ENCODE results near the gene AIG1.

AIG1 gene

GRCh38 chr6:143196525-143197225, 136.0 kb downstream of the AIG1 start:
- no peak for DNase-seq (ENCODE audit: low spot score)

GRCh38 chr6:143197377-143197776, 136.7 kb downstream of the AIG1 start:
- DNase-seq (ENCODE audit: low spot score): no peak

GRCh38 chr6:143198312-143198711, 137.6 kb downstream of the AIG1 start:
- no peak for DNase-seq (ENCODE audit: low spot score)

GRCh38 chr6:143199291-143199690, 138.6 kb downstream of the AIG1 start:
- no peak for DNase-seq (ENCODE audit: low spot score)

GRCh38 chr6:143200167-143200770, 139.6 kb downstream of the AIG1 start:
- DNase-seq (ENCODE audit: low spot score): no peak

- DNase-seq (ENCODE audit: low spot score): no peak
These were observed 143.4 kb downstream of the AIG1 start for GRCh38 chr6:143204045-143204444.

- no peak for DNase-seq (ENCODE audit: low spot score)
These were observed 144.4 kb downstream of the AIG1 start for GRCh38 chr6:143205131-143205535.

GRCh38 chr6:143205585-143205984, 144.9 kb downstream of the AIG1 start:
- DNase-seq (ENCODE audit: low spot score): no peak

- no peak for DNase-seq (ENCODE audit: low spot score)
These were observed 145.3 kb downstream of the AIG1 start for GRCh38 chr6:143205991-143206390.

GRCh38 chr6:143206550-143206949, 145.9 kb downstream of the AIG1 start:
- no peak for DNase-seq (ENCODE audit: low spot score)

- DNase-seq (ENCODE audit: low spot score): no peak
These were observed 149.7 kb downstream of the AIG1 start for GRCh38 chr6:143210420-143210819.

GRCh38 chr6:143213859-143214376, 153.2 kb downstream of the AIG1 start:
- no peak for DNase-seq (ENCODE audit: low spot score)

GRCh38 chr6:143215363-143215762, 154.7 kb downstream of the AIG1 start:
- no peak for DNase-seq (ENCODE audit: low spot score)

- no peak for DNase-seq (ENCODE audit: low spot score)
These were observed 155.1 kb downstream of the AIG1 start for GRCh38 chr6:143215771-143216170.

- DNase-seq (ENCODE audit: low spot score): no peak
These were observed 157.5 kb downstream of the AIG1 start for GRCh38 chr6:143218233-143218632.

GRCh38 chr6:143221698-143222097, 161.0 kb downstream of the AIG1 start:
- no peak for DNase-seq (ENCODE audit: low spot score)

GRCh38 chr6:143222310-143222709, 161.6 kb downstream of the AIG1 start:
- DNase-seq (ENCODE audit: low spot score): no peak

- no peak for DNase-seq (ENCODE audit: low spot score)
These were observed 162.1 kb downstream of the AIG1 start for GRCh38 chr6:143222801-143223231.

- no peak for DNase-seq (ENCODE audit: low spot score)
These were observed 163.2 kb downstream of the AIG1 start for GRCh38 chr6:143223895-143224294.

- no peak for DNase-seq (ENCODE audit: low spot score)
These were observed 163.8 kb downstream of the AIG1 start for GRCh38 chr6:143224516-143224915.

- DNase-seq (ENCODE audit: low spot score): no peak
These were observed 165.2 kb downstream of the AIG1 start for GRCh38 chr6:143225929-143226328.

GRCh38 chr6:143227675-143228074, 167.0 kb downstream of the AIG1 start:
- no peak for DNase-seq (ENCODE audit: low spot score)

GRCh38 chr6:143229400-143229799, 168.7 kb downstream of the AIG1 start:
- DNase-seq (ENCODE audit: low spot score): no peak

GRCh38 chr6:143232849-143233248, 172.2 kb downstream of the AIG1 start:
- DNase-seq (ENCODE audit: low spot score): no peak
